Smooth muscle cell (in vitro differentiated cells): Measurements from ENCODE around the gene KRTAP20-4. TPM values are rescaled to one million over a fixed set of nuclear protein-coding genes. Genes with fewer than 3 reads are reported as not detected.

Experiments
- DNase-seq: peaks from one replicate; lab custom pipeline; 2025; ENCODE audit not compliant: unreplicated experiment; lab: John Stamatoyannopoulos, UW
- H2AFZ ChIP-seq: fragments of 200-600 bp; sonication (generic); 2 replicates; pipeline ENCODE4 v1.6.0; 2016; ENCODE audit warnings: antibody characterized with exemption, low read depth, mild to moderate bottlenecking
- H3F3A ChIP-seq: fragments of 200-600 bp; sonication (generic); 2 replicates; pipeline ENCODE4 v1.6.0; 2017; ENCODE audit warnings: antibody characterized with exemption, low read depth
- H3K27ac ChIP-seq: fragments of 200-600 bp; sonication (generic); 2 replicates; pipeline ENCODE4 v1.5.1; 2016; ENCODE audit warnings: low read depth, mild to moderate bottlenecking
- H3K27me3 ChIP-seq: fragments of 200-600 bp; sonication (generic); 2 replicates; pipeline ENCODE4 v1.6.1; 2016; ENCODE audit warnings: low read depth, mild to moderate bottlenecking
- H3K36me3 ChIP-seq: fragments of 200-600 bp; sonication (generic); 2 replicates; pipeline ENCODE4 v1.5.1; 2016; ENCODE audit warnings: low read depth
- H3K4me1 ChIP-seq: fragments of 200-600 bp; sonication (generic); 2 replicates; pipeline ENCODE4 v1.5.1; 2016; ENCODE audit warnings: low read depth
- H3K4me2 ChIP-seq: fragments of 200-600 bp; sonication (generic); 2 replicates; pipeline ENCODE4 v1.6.0; 2016; ENCODE audit warnings: mild to moderate bottlenecking
- H3K4me3 ChIP-seq: fragments of 200-600 bp; sonication (generic); 2 replicates; pipeline ENCODE4 v1.5.1; 2016; ENCODE audit warnings: mild to moderate bottlenecking
- H3K79me2 ChIP-seq: fragments of 200-600 bp; sonication (generic); 2 replicates; pipeline ENCODE4 v1.6.0; 2016; ENCODE audit warnings: low read depth, mild to moderate bottlenecking
- H3K9ac ChIP-seq: fragments of 200-600 bp; sonication (generic); 2 replicates; pipeline ENCODE4 v1.6.0; 2016; ENCODE audit warnings: low read depth
- H3K9me3 ChIP-seq: fragments of 200-600 bp; sonication (generic); replicated peaks from 2 replicates; pipeline ENCODE4 v1.5.1; 2016; ENCODE audit warnings: low read depth
- H4K20me1 ChIP-seq: fragments of 200-600 bp; sonication (generic); 2 replicates; pipeline ENCODE4 v1.6.0; 2016; ENCODE audit warnings: low read depth
- CTCF ChIP-seq: fragments of 200-600 bp; sonication (generic); IDR thresholded peaks from 2 replicates; pipeline ENCODE4 v1.5.1; 2017; ENCODE audit warnings: borderline replicate concordance, mild to moderate bottlenecking, antibody characterized with exemption; ENCODE audit not compliant: insufficient read depth, poor library complexity, severe bottlenecking
- WGBS: methylation state at CpG from one replicate; pipeline ENCODE4 v1.1.7; 2016; ENCODE audit warnings: low lambda C conversion rate; 5-methylcytosine and 5-hydroxymethylcytosine counted together
- polyA plus RNA-seq: library from polyadenylated mRNA; unstranded; fragments of >200 nt; fragmentation: Nextera tagmentation; extraction: Ambion mirVana; gene quantifications from 2 replicates; pipeline ENCODE4 v1.2.1, GENCODE V29; 2016
- total RNA-seq: library from RNA; depleted of rRNA; stranded (reverse); fragments of >200 nt; gene quantifications from 2 replicates; pipeline ENCODE4 v1.2.3, GENCODE V29; 2014

The KRTAP20-4 gene
- total and polyA plus RNA-seq, 2 experiments from 2014 or later: not detected

- Histone ChIP-seq H4K20me1 (no peaks in the 10 kb centered on the region), H3K4me3 (no peak within 1 kb of the TSS), H3K27ac (no peak within 1 kb of the TSS), H3K9me3 (no peaks in the 10 kb centered on the region), H3K9ac (no peak within 1 kb of the TSS), H2AFZ (no peak within 1 kb of the TSS), H3K36me3 (no peaks in the 10 kb centered on the region), H3K4me2 (no peak within 1 kb of the TSS), H3K79me2 (no peaks in the 10 kb centered on the region), H3K4me1 (no peaks in the 10 kb centered on the region), H3K27me3 (no peaks in the 10 kb centered on the region), H3F3A (no peaks in the 10 kb centered on the region)
- WGBS: 0% methylated on average over 1 of the region's 1 CpG
- no peak for DNase-seq
- TF ChIP-seq CTCF: no peak
These were observed 19.6 kb upstream of the KRTAP20-4 start, which contains the start of gene KRTAP22-1 for GRCh38 chr21:30600787-30601186. TSS of gene KRTAP22-1 (plus strand) at chr21:30601087.

- WGBS: 86% methylated on average over 2 of the region's 2 CpGs
- Histone ChIP-seq H3K79me2 (no peaks in the 10 kb centered on the region), H3K9ac (no peak overlapping the region), H3K4me2 (no peak overlapping the region), H3K4me1 (no peaks in the 10 kb centered on the region), H2AFZ (no peak overlapping the region), H4K20me1 (no peaks in the 10 kb centered on the region), H3K4me3 (no peak overlapping the region), H3K27me3 (no peaks in the 10 kb centered on the region), H3K27ac (no peak overlapping the region), H3K36me3 (no peaks in the 10 kb centered on the region), H3K9me3 (no peaks in the 10 kb centered on the region), H3F3A (no peaks in the 10 kb centered on the region)
- no peak for TF ChIP-seq CTCF
- no peak for DNase-seq
These were observed 14.5 kb upstream of the KRTAP20-4 start for GRCh38 chr21:30605968-30606367.

GRCh38 chr21:30612132-30612531, 8.3 kb upstream of the KRTAP20-4 start:
- no peaks in the 10 kb centered on the region for H3K9me3 ChIP-seq
- no peaks in the 10 kb centered on the region for H3K4me1 ChIP-seq
- no peak overlapping the region for H3K4me2 ChIP-seq
- no peak overlapping the region for H3K4me3 ChIP-seq
- H4K20me1 ChIP-seq: no peaks in the 10 kb centered on the region
- no peak overlapping the region for H3K9ac ChIP-seq
- H3K27me3 ChIP-seq: no peaks in the 10 kb centered on the region
- TF ChIP-seq CTCF: no peak
- no peaks in the 10 kb centered on the region for H3K36me3 ChIP-seq
- 89% methylated on average over 2 of the region's 2 CpGs for WGBS
- no peaks in the 10 kb centered on the region for H3K79me2 ChIP-seq
- DNase-seq: no peak
- H3F3A ChIP-seq: no peaks in the 10 kb centered on the region
- H3K27ac ChIP-seq: no peak overlapping the region
- no peak overlapping the region for H2AFZ ChIP-seq

DNA sequence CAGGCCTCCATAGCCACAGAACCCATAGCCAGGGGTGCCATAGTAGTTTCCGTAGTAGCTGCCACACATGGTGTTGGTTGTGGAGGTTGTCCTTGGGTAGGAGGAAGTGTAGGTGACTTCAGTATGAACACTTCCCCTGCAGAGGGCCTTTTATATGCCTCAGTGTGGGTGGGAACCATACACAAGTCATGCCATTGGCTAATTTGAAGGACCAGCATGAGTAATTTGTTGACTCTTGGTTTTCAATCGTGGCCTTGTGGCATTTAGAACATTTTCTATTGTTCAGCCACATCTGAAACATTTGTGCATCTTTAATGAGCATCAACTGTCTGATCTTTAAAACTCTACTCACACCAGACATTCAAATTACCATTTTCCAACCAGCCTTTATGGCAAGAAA, 6.6 kb upstream of the KRTAP20-4 start, which contains the start of gene KRTAP6-1:
Gene KRTAP6-1 (minus strand): TSS at position 95 of the 400 bp plus-strand sequence. CDS start 26 bp downstream, at position 69.
- Histone ChIP-seq H4K20me1 (no peaks in the 10 kb centered on the region), H3K27me3 (no peaks in the 10 kb centered on the region), H3K9ac (no peak within 1 kb of the TSS), H2AFZ (no peak within 1 kb of the TSS), H3F3A (no peaks in the 10 kb centered on the region), H3K9me3 (no peaks in the 10 kb centered on the region), H3K4me1 (no peaks in the 10 kb centered on the region), H3K27ac (no peak within 1 kb of the TSS), H3K4me3 (no peak within 1 kb of the TSS), H3K79me2 (no peaks in the 10 kb centered on the region), H3K4me2 (no peak within 1 kb of the TSS), H3K36me3 (no peaks in the 10 kb centered on the region)
- 68% methylated on average over 2 of the region's 2 CpGs for WGBS
- no peak for DNase-seq
- TF ChIP-seq CTCF: no peak
